H9 (cell line): ENCODE results near the gene OGA. TPM values are rescaled to one million over a fixed set of nuclear protein-coding genes. Genes with fewer than 3 reads are reported as not detected.

Experiments used
- DNase-seq: peaks from one replicate; pipeline ENCODE4 v3.0.0-alpha.2; 2017
- H2AFZ ChIP-seq: one replicate; pipeline ENCODE4 v1.6.1; 2013; ENCODE audit warnings: mild to moderate bottlenecking, low read length, control low read depth, moderate library complexity
- H2AK5ac ChIP-seq: 2 replicates; pipeline ENCODE4 v1.6.1; 2013; ENCODE audit warnings: low read length, control low read depth, mixed read lengths; ENCODE audit not compliant: insufficient read length
- H2BK120ac ChIP-seq: one replicate; pipeline ENCODE4 v1.6.1; 2013; ENCODE audit warnings: low read depth, mild to moderate bottlenecking, low read length, control low read depth, inconsistent platforms; ENCODE audit not compliant: poor library complexity, severe bottlenecking
- H2BK12ac ChIP-seq: 2 replicates; pipeline ENCODE4 v1.6.1; 2013; ENCODE audit warnings: low read length, control low read depth, mixed read lengths, low read depth; ENCODE audit not compliant: insufficient read length
- H2BK15ac ChIP-seq: 2 replicates; pipeline ENCODE4 v1.6.1; 2013; ENCODE audit warnings: low read depth, low read length, control low read depth
- H2BK20ac ChIP-seq: one replicate; pipeline ENCODE4 v1.6.1; 2013; ENCODE audit warnings: low read depth, mild to moderate bottlenecking, low read length, control low read depth, inconsistent platforms; ENCODE audit not compliant: poor library complexity, severe bottlenecking
- H2BK5ac ChIP-seq: 2 replicates; pipeline ENCODE4 v1.6.1; 2013; ENCODE audit warnings: low read length, control low read depth, mixed read lengths; ENCODE audit not compliant: insufficient read length
- H3K14ac ChIP-seq: 2 replicates; pipeline ENCODE4 v1.6.1; 2013; ENCODE audit warnings: low read length, control low read depth; ENCODE audit not compliant: insufficient read depth
- H3K18ac ChIP-seq: 2 replicates; pipeline ENCODE4 v1.6.1; 2013; ENCODE audit warnings: low read depth, mild to moderate bottlenecking, mixed read lengths, low read length, control low read depth; ENCODE audit not compliant: insufficient read length
- H3K23ac ChIP-seq: 2 replicates; pipeline ENCODE4 v1.6.1; 2013; ENCODE audit warnings: low read length, control low read depth, mixed read lengths, low read depth; ENCODE audit not compliant: insufficient read length
- H3K23me2 ChIP-seq: 2 replicates; pipeline ENCODE4 v1.6.1; 2013; ENCODE audit warnings: low read depth, mild to moderate bottlenecking, mixed read lengths, low read length, control low read depth; ENCODE audit not compliant: insufficient read length, poor library complexity, severe bottlenecking
- H3K27ac ChIP-seq: 2 replicates; pipeline ENCODE4 v1.5.1; 2013; ENCODE audit warnings: low read length, control low read depth, mixed read lengths, low read depth; ENCODE audit not compliant: insufficient read length
- H3K27me3 ChIP-seq: 2 replicates; pipeline ENCODE4 v1.6.1; 2013; ENCODE audit warnings: low read length, control low read depth, inconsistent platforms; ENCODE audit not compliant: insufficient read depth
- H3K4ac ChIP-seq: 2 replicates; pipeline ENCODE4 v1.6.1; 2013; ENCODE audit warnings: low read depth, mild to moderate bottlenecking, control low read depth, inconsistent platforms, low read length, moderate library complexity
- H3K4me1 ChIP-seq: 2 replicates; pipeline ENCODE4 v1.6.1; 2013; ENCODE audit warnings: low read length, control low read depth, inconsistent platforms; ENCODE audit not compliant: insufficient read depth
- H3K4me2 ChIP-seq: 2 replicates; pipeline ENCODE4 v1.6.1; 2013; ENCODE audit warnings: low read length, control low read depth, mixed read lengths; ENCODE audit not compliant: insufficient read length, insufficient read depth
- H3K56ac ChIP-seq: 2 replicates; pipeline ENCODE4 v1.6.1; 2013; ENCODE audit warnings: low read depth, mild to moderate bottlenecking, mixed read lengths, low read length, control low read depth; ENCODE audit not compliant: insufficient read length
- H3K79me1 ChIP-seq: 2 replicates; pipeline ENCODE4 v1.6.1; 2013; ENCODE audit warnings: low read depth, mild to moderate bottlenecking, moderate library complexity, low read length, control low read depth, inconsistent platforms; ENCODE audit not compliant: insufficient read depth, poor library complexity, severe bottlenecking
- H3K79me2 ChIP-seq: 2 replicates; pipeline ENCODE4 v1.6.1; 2013; ENCODE audit warnings: low read length, control low read depth, inconsistent platforms; ENCODE audit not compliant: insufficient read depth
- H3K9ac ChIP-seq: 2 replicates; pipeline ENCODE4 v1.6.1; 2013; ENCODE audit warnings: low read length, control low read depth, mixed read lengths; ENCODE audit not compliant: insufficient read length; ENCODE audit errors: extremely low read depth
- H3K9me3 ChIP-seq: one replicate; pipeline ENCODE4 v1.6.1; 2013; ENCODE audit warnings: low read depth, low read length, inconsistent platforms; ENCODE audit not compliant: control insufficient read depth
- H3T11ph ChIP-seq: one replicate; pipeline ENCODE4 v1.6.1; 2013; ENCODE audit warnings: mild to moderate bottlenecking, low read length, control low read depth, inconsistent platforms
- H4K20me1 ChIP-seq: one replicate; pipeline ENCODE4 v1.6.1; 2013; ENCODE audit not compliant: control insufficient read depth, insufficient read length, insufficient read depth
- H4K5ac ChIP-seq: 2 replicates; pipeline ENCODE4 v1.6.1; 2013; ENCODE audit warnings: low read depth, mild to moderate bottlenecking, mixed read lengths, low read length, control low read depth; ENCODE audit not compliant: insufficient read length
- H4K8ac ChIP-seq: replicated peaks from 2 replicates; pipeline ENCODE4 v1.6.1; 2013; ENCODE audit warnings: low read length, control low read depth, mixed read lengths, low read depth; ENCODE audit not compliant: insufficient read length
- H4K91ac ChIP-seq: 2 replicates; pipeline ENCODE4 v1.6.1; 2013; ENCODE audit warnings: low read depth, mild to moderate bottlenecking, moderate library complexity, mixed read lengths, low read length, control low read depth; ENCODE audit not compliant: insufficient read length
- H3K27ac Mint-ChIP-seq, 3 experiments: 2 replicates in 2 of 3; 3 replicates in 1 of 3; pipeline ENCODE4 v1.8.0; 2020 to 2021; ENCODE audit warnings: mixed read lengths in 3 of 3, mild to moderate bottlenecking in 1 of 3, moderate library complexity in 1 of 3
- H3K27me3 Mint-ChIP-seq: 2 replicates; pipeline ENCODE4 v1.8.0; 2021; ENCODE audit warnings: low read depth, mild to moderate bottlenecking, moderate library complexity, mixed read lengths
- H3K36me3 Mint-ChIP-seq, 3 experiments: 2 replicates in 2 of 3; 3 replicates in 1 of 3; pipeline ENCODE4 v1.8.0; 2020 to 2021; ENCODE audit warnings: low read depth in 3 of 3, mixed read lengths in 3 of 3; ENCODE audit not compliant: insufficient read depth in 1 of 3
- H3K4me1 Mint-ChIP-seq, 2 experiments: 2 replicates each; pipeline ENCODE4 v1.8.0; 2020; ENCODE audit warnings: mixed read lengths in 2 of 2
- H3K4me3 Mint-ChIP-seq, 2 experiments: 2 replicates in 1 of 2; 3 replicates in 1 of 2; pipeline ENCODE4 v1.8.0; 2020 to 2021; ENCODE audit warnings: mild to moderate bottlenecking in 2 of 2, mixed read lengths in 2 of 2, moderate library complexity in 1 of 2
- H3K9me3 Mint-ChIP-seq, 2 experiments: 2 replicates in 1 of 2; 3 replicates in 1 of 2; pipeline ENCODE4 v1.8.0; 2020; ENCODE audit warnings: mild to moderate bottlenecking in 2 of 2, mixed read lengths in 2 of 2, moderate library complexity in 1 of 2
- CTCF ChIP-seq: fragments of 200-600 bp; sonication (generic); conservative IDR thresholded peaks from 3 replicates; pipeline ENCODE4 v1.8.0; 2021; ENCODE audit warnings: antibody characterized with exemption, mild to moderate bottlenecking
- WGBS: extraction: QIAGEN DNeasy Blood & Tissue Kit; methylation state at CpG from one replicate; pipeline ENCODE4 v1.1.7; 2013; ENCODE audit warnings: missing lambda C conversion rate, low lambda C conversion rate, mixed read lengths; ENCODE audit not compliant: insufficient read length; ENCODE audit errors: extremely low coverage; 5-methylcytosine and 5-hydroxymethylcytosine counted together
- total RNA-seq: library from RNA; stranded (reverse); gene quantifications from 2 replicates; pipeline ENCODE4 v1.2.1, GENCODE V29; 2021

The OGA gene
- total RNA-seq, 1 experiment from 2014 or later = 125 TPM

GRCh38 chr10:101835362-101835761 lies 17.1 kb upstream of the OGA start:
- Histone ChIP-seq H3T11ph (no peak overlapping the region), H3K14ac (no peak overlapping the region), H3K4me1 (peaks cover 9% of the 10 kb centered on the region; the same call in 1 of the 2 replicates), H3K56ac (no peak overlapping the region), H3K23ac (no peak overlapping the region), H4K20me1 (peaks cover 2% of the 10 kb centered on the region), H2BK12ac (no peak overlapping the region), H2AFZ (no peak overlapping the region), H3K27me3 (no peaks in the 10 kb centered on the region), H4K8ac (no peak overlapping the region), H2BK20ac (no peak overlapping the region), H2BK120ac (no peak overlapping the region), H3K18ac (no peak overlapping the region), H3K79me2 (no peaks in the 10 kb centered on the region), H3K4me2 (no peak overlapping the region), H3K9me3 (no peaks in the 10 kb centered on the region), H2BK5ac (no peak overlapping the region), H4K91ac (no peak overlapping the region), H3K79me1 (no peaks in the 10 kb centered on the region), H3K9ac (no peak overlapping the region), H3K4ac (no peak overlapping the region), H2AK5ac (no peak overlapping the region), H4K5ac (no peak overlapping the region), H3K27ac (no peak overlapping the region), H2BK15ac (no peak overlapping the region), H3K23me2 (peaks cover 13% of the 10 kb centered on the region)
- H3K9me3 Mint-ChIP-seq = no peaks in the 10 kb centered on the region
- TF ChIP-seq CTCF = no peak
- DNase-seq = no peak
- H3K27me3 Mint-ChIP-seq = peaks cover 10% of the 10 kb centered on the region
- no peak overlapping the region for H3K4me3 Mint-ChIP-seq
- H3K36me3 Mint-ChIP-seq = no peaks in the 10 kb centered on the region
- WGBS = no CpG with 5 or more reads among the region's 4 CpGs
- peaks cover 19 to 36% of the 10 kb centered on the region in 2 experiments for H3K4me1 Mint-ChIP-seq
- H3K27ac Mint-ChIP-seq = no peak overlapping the region
